KMS-11 (cell line): Measurements from ENCODE around the gene IL21R.

Source experiments
- H2AFZ ChIP-seq: fragments of 200-600 bp; sonication (generic); 2 replicates; pipeline ENCODE4 v1.6.1; 2016; ENCODE audit warnings: antibody characterized with exemption, mixed run types, low read depth
- H3K27ac ChIP-seq: fragments of 200-600 bp; sonication (generic); 2 replicates; pipeline ENCODE4 v1.6.1; 2016; ENCODE audit warnings: mild to moderate bottlenecking, mixed run types
- H3K27me3 ChIP-seq: fragments of 200-600 bp; sonication (generic); 2 replicates; pipeline ENCODE4 v1.6.1; 2017; ENCODE audit warnings: mild to moderate bottlenecking, low read depth, mixed run types, moderate library complexity; ENCODE audit not compliant: insufficient read depth
- H3K36me3 ChIP-seq: fragments of 200-600 bp; sonication (generic); 2 replicates; pipeline ENCODE4 v1.6.1; 2017; ENCODE audit warnings: mild to moderate bottlenecking, mixed run types; ENCODE audit not compliant: insufficient read depth
- H3K4me1 ChIP-seq: fragments of 200-600 bp; sonication (generic); 2 replicates; pipeline ENCODE4 v1.6.1; 2016; ENCODE audit warnings: mild to moderate bottlenecking, low read depth, mixed run types; ENCODE audit not compliant: poor library complexity, severe bottlenecking
- H3K4me2 ChIP-seq: fragments of 200-600 bp; sonication (generic); 2 replicates; pipeline ENCODE4 v1.7.0; 2016; ENCODE audit warnings: mild to moderate bottlenecking, mixed run types
- H3K4me3 ChIP-seq: fragments of 200-600 bp; sonication (generic); IDR thresholded peaks from 2 replicates; pipeline ENCODE4 v1.6.1; 2017; ENCODE audit warnings: low read depth, low read length, mixed read lengths; ENCODE audit not compliant: insufficient read depth
- H3K79me2 ChIP-seq: fragments of 200-600 bp; sonication (generic); 2 replicates; pipeline ENCODE4 v1.6.1; 2016; ENCODE audit warnings: low read depth, mixed run types; ENCODE audit not compliant: insufficient read depth
- H3K9ac ChIP-seq: fragments of 200-600 bp; sonication (generic); 2 replicates; pipeline ENCODE4 v1.6.1; 2016; ENCODE audit warnings: mild to moderate bottlenecking, mixed run types
- H4K20me1 ChIP-seq: fragments of 200-600 bp; sonication (generic); 2 replicates; pipeline ENCODE4 v1.6.1; 2016; ENCODE audit warnings: mild to moderate bottlenecking, mixed run types; ENCODE audit not compliant: insufficient read depth
- CTCF ChIP-seq: fragments of 200-600 bp; sonication (generic); conservative IDR thresholded peaks from 2 replicates; pipeline ENCODE4 v1.6.1; 2017; ENCODE audit warnings: low read depth, mild to moderate bottlenecking, antibody characterized with exemption, low read length, moderate library complexity, mixed read lengths

IL21R gene

GRCh38 chr16:27428026-27428785 lies 26.2 kb downstream of the IL21R start:
- H3K27me3 ChIP-seq, result no peaks in the 10 kb centered on the region
- no peak overlapping the region for H3K9ac ChIP-seq
- no peaks in the 10 kb centered on the region; the same call in 1 of the 2 replicates for H3K36me3 ChIP-seq
- peaks cover 25% of the 10 kb centered on the region for H3K4me1 ChIP-seq
- no peak overlapping the region for H3K27ac ChIP-seq
- H2AFZ ChIP-seq, result no peak overlapping the region
- H3K4me3 ChIP-seq, result no peak overlapping the region
- H3K79me2 ChIP-seq, result no peaks in the 10 kb centered on the region
- no peaks in the 10 kb centered on the region for H4K20me1 ChIP-seq
- 0 out of 2 replicates have a peak, but pooled peaks have one; percentile 12 for TF ChIP-seq CTCF
- H3K4me2 ChIP-seq, result no peak overlapping the region

DNA sequence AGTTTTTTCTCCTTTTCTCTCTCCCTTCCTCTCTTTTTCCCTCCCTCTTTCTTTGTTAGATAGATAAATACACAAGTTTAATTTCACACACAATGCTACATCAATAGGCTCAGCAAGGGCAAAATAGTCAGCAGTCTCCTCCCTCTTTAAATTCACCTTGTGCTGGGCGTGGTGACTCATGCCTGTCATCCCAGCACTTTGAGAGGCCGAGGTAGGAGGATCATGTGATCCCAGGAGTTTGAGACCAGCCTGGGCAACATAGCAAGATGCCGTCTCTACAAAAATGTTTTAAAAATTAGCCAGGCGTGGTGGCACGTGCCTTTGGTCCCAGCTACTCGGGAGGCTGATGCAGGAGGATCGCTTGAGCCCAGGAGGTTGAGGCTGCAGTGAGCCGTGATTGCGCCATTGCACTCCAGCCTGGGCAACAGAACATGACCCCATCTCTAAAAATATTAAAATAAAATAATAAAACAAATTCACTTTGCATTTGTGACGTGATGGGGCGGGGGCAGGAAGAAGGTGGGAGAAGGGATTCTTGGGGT lies 27.4 kb downstream of the IL21R start:
- Histone ChIP-seq H3K4me3 (no peak overlapping the region), H3K9ac (no peak overlapping the region), H2AFZ (no peak overlapping the region), H3K4me1 (peaks cover 25% of the 10 kb centered on the region), H3K36me3 (no peaks in the 10 kb centered on the region; the same call in 1 of the 2 replicates), H3K4me2 (no peak overlapping the region), H3K27ac (no peak overlapping the region), H3K79me2 (no peaks in the 10 kb centered on the region), H3K27me3 (no peaks in the 10 kb centered on the region), H4K20me1 (no peaks in the 10 kb centered on the region)
- TF ChIP-seq CTCF, result no peak

DNA sequence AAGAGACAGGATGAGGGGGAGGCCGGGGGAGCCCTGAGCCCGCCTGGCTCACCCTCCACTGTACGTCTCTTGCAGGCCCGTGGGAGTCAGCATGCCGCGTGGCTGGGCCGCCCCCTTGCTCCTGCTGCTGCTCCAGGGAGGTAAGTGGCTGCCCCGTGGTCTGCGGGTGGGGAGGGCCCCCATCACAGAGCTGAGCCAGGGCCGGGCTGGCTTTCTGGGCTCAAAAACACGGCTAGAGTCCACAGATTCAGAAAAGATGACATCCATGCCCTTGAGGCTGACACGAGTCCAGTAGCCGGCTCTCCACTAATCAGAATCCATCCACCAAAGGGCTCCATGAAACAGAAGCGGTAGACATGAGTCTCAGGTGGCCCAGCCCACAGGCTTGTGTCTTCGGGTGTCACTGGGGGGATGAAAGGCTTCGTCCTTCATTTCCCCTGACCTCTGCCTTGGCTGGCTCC lies 28.0 kb downstream of the IL21R start:
- H3K36me3 ChIP-seq, result no peaks in the 10 kb centered on the region
- no peak overlapping the region for H3K27ac ChIP-seq
- no peak for TF ChIP-seq CTCF
- H3K79me2 ChIP-seq, result no peaks in the 10 kb centered on the region
- H2AFZ ChIP-seq, result no peak overlapping the region
- H3K4me3 ChIP-seq, result no peak overlapping the region
- H3K9ac ChIP-seq, result no peak overlapping the region
- H3K27me3 ChIP-seq, result no peaks in the 10 kb centered on the region
- H3K4me1 ChIP-seq, result peaks cover 25% of the 10 kb centered on the region
- no peaks in the 10 kb centered on the region for H4K20me1 ChIP-seq
- no peak overlapping the region; the same call in 1 of the 2 replicates for H3K4me2 ChIP-seq

- no peak overlapping the region for H3K9ac ChIP-seq
- H3K4me2 ChIP-seq, result no peak overlapping the region; the same call in 1 of the 2 replicates
- H3K36me3 ChIP-seq, result no peaks in the 10 kb centered on the region
- H3K27ac ChIP-seq, result no peak overlapping the region
- H3K4me1 ChIP-seq, result peaks cover 25% of the 10 kb centered on the region
- no peaks in the 10 kb centered on the region for H4K20me1 ChIP-seq
- no peak overlapping the region for H2AFZ ChIP-seq
- no peak for TF ChIP-seq CTCF
- no peak overlapping the region for H3K4me3 ChIP-seq
- H3K27me3 ChIP-seq, result no peaks in the 10 kb centered on the region
- H3K79me2 ChIP-seq, result no peaks in the 10 kb centered on the region
Observed at GRCh38 chr16:27430512-27430911, 28.5 kb downstream of the IL21R start.
